Ishikawa (cell line): Measurements from ENCODE around the gene ABCD4.

Experiments used
- CEBPB ChIP-seq: IDR thresholded peaks from 2 replicates; pipeline ENCODE4 v1.6.1; 2012
- CREB1 ChIP-seq: IDR thresholded peaks from 2 replicates; pipeline ENCODE4 v1.6.1; 2012; ENCODE audit warnings: low read depth
- EGR1 ChIP-seq: IDR thresholded peaks from 2 replicates; pipeline ENCODE4 v1.6.1; 2012
- EP300 ChIP-seq: IDR thresholded peaks from 2 replicates; pipeline ENCODE4 v1.6.1; 2012; ENCODE audit warnings: borderline replicate concordance
- FOXM1 ChIP-seq: IDR thresholded peaks from 2 replicates; pipeline ENCODE4 v1.6.1; 2012; ENCODE audit warnings: low read depth, borderline replicate concordance
- NFIC ChIP-seq: IDR thresholded peaks from 2 replicates; pipeline ENCODE4 v1.6.1; 2012
- RAD21 ChIP-seq: IDR thresholded peaks from 2 replicates; pipeline ENCODE4 v1.6.1; 2012; ENCODE audit warnings: low read depth
- TAF1 ChIP-seq: IDR thresholded peaks from 2 replicates; pipeline ENCODE4 v1.6.1; 2012; ENCODE audit warnings: low read depth, mild to moderate bottlenecking
- TCF12 ChIP-seq: IDR thresholded peaks from 2 replicates; pipeline ENCODE4 v1.6.1; 2012; ENCODE audit warnings: low read depth
- TEAD4 ChIP-seq: IDR thresholded peaks from 2 replicates; pipeline ENCODE4 v1.6.1; 2012
- YY1 ChIP-seq: IDR thresholded peaks from 2 replicates; pipeline ENCODE4 v1.6.1; 2012; ENCODE audit warnings: low read depth
- ZBTB7A ChIP-seq: IDR thresholded peaks from 2 replicates; pipeline ENCODE4 v1.6.1; 2012; ENCODE audit warnings: low read depth
- TF ChIP-seq, protein P1 (sequence below): IDR thresholded peaks from 2 replicates; pipeline ENCODE4 v1.6.1; 2012; ENCODE audit warnings: low read depth, mild to moderate bottlenecking
- TF ChIP-seq, protein P2 (sequence below): IDR thresholded peaks from 2 replicates; pipeline ENCODE4 v1.6.1; 2012
- TF ChIP-seq, protein P3 (sequence below): IDR thresholded peaks from 2 replicates; pipeline ENCODE4 v1.6.1; 2012

Gene ABCD4

DNA sequence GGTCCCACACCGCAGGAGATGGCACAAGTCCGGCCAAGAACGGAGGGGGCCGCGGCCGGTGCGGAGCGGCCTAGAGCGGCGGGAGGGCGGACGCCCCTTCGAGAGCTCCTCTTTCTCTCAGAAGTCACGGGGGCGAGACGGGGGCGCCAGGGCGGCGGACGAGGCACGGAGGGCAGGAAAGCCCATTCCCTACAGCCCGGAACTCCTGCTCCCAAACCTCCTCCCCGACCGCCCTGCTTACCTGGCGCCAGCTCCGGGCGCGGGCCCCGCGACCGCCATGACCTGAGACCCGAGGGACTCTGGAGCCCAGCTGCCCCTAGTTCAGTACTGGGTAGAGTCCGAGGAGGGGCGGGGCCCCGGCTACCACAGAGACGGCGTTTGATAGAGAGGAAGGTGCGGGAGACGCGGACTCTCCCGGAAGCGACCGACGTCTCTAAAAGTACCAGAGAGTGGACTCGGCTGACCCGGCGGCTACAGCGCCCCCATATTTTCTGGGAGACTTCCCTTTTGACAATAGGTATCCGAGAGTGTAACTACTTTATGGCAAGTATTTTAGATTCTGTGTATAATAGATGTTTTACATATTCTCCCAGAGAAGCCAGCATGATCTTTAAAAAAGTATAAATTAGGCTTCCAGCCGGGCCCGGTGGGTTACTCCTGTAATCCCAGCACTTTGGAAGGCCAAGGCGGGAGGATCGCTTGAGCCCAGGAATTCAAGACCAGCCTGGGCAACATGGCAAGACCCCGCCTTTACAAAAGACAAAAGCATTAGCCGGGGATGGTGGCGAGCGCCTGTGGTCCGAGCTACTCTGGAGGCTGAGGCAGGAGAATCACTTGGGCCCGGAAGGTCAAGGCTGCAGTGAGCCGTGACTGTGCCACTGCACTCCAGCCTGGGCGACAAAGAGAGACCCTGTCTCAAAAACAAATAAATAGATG, at the start of gene ABCD4:
Gene ABCD4, minus strand, starts transcription at position 301 of the 936 bp plus-strand sequence. Its CDS starts 22 bp downstream, at position 279.
- TF ChIP-seq RAD21, result no peak
- TF ChIP-seq EP300, result no peak
- no peak for TF ChIP-seq CEBPB
- peak; percentile 74 for TF ChIP-seq ZBTB7A
- TF ChIP-seq CREB1, result no peak; the same call in 1 of the 2 replicates
- TF ChIP-seq, protein P1, sequence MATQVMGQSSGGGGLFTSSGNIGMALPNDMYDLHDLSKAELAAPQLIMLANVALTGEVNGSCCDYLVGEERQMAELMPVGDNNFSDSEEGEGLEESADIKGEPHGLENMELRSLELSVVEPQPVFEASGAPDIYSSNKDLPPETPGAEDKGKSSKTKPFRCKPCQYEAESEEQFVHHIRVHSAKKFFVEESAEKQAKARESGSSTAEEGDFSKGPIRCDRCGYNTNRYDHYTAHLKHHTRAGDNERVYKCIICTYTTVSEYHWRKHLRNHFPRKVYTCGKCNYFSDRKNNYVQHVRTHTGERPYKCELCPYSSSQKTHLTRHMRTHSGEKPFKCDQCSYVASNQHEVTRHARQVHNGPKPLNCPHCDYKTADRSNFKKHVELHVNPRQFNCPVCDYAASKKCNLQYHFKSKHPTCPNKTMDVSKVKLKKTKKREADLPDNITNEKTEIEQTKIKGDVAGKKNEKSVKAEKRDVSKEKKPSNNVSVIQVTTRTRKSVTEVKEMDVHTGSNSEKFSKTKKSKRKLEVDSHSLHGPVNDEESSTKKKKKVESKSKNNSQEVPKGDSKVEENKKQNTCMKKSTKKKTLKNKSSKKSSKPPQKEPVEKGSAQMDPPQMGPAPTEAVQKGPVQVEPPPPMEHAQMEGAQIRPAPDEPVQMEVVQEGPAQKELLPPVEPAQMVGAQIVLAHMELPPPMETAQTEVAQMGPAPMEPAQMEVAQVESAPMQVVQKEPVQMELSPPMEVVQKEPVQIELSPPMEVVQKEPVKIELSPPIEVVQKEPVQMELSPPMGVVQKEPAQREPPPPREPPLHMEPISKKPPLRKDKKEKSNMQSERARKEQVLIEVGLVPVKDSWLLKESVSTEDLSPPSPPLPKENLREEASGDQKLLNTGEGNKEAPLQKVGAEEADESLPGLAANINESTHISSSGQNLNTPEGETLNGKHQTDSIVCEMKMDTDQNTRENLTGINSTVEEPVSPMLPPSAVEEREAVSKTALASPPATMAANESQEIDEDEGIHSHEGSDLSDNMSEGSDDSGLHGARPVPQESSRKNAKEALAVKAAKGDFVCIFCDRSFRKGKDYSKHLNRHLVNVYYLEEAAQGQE, result no peak
- no peak for TF ChIP-seq FOXM1
- TF ChIP-seq, protein P2, sequence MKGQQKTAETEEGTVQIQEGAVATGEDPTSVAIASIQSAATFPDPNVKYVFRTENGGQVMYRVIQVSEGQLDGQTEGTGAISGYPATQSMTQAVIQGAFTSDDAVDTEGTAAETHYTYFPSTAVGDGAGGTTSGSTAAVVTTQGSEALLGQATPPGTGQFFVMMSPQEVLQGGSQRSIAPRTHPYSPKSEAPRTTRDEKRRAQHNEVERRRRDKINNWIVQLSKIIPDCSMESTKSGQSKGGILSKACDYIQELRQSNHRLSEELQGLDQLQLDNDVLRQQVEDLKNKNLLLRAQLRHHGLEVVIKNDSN, result 0 out of 2 replicates have a peak, but pooled peaks have one; percentile 1
- TF ChIP-seq YY1, result peak; percentile 63; the same call in 1 of the 2 replicates
- TF ChIP-seq NFIC, result no peak
- TF ChIP-seq TEAD4, result no peak
- peak; percentile 94 for TF ChIP-seq TAF1
- TF ChIP-seq, protein P3, sequence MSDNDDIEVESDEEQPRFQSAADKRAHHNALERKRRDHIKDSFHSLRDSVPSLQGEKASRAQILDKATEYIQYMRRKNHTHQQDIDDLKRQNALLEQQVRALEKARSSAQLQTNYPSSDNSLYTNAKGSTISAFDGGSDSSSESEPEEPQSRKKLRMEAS, result peak; percentile 18; the same call in 1 of the 2 replicates

DNA sequence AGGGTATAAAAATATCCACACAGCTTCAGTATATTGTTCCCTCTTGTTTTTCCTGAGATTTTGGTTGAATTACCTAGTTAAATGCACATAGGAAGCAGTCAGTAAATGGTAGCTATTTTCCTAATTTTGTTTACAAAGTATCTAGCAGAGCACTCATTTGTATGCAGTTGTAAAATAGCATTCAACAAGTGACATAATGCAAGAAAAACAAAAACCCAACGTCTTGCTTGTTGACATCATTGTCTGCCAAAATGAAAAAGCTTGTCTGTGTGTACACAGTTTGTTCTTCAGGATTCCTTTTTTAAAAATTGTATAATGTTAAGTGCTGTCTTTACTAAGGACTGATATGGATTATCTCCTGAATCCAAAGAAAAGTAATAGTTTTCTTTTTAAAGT, 48.2 kb upstream of the ABCD4 start:
- TF ChIP-seq FOXM1, result no peak
- no peak for TF ChIP-seq CEBPB
- TF ChIP-seq YY1, result no peak

DNA sequence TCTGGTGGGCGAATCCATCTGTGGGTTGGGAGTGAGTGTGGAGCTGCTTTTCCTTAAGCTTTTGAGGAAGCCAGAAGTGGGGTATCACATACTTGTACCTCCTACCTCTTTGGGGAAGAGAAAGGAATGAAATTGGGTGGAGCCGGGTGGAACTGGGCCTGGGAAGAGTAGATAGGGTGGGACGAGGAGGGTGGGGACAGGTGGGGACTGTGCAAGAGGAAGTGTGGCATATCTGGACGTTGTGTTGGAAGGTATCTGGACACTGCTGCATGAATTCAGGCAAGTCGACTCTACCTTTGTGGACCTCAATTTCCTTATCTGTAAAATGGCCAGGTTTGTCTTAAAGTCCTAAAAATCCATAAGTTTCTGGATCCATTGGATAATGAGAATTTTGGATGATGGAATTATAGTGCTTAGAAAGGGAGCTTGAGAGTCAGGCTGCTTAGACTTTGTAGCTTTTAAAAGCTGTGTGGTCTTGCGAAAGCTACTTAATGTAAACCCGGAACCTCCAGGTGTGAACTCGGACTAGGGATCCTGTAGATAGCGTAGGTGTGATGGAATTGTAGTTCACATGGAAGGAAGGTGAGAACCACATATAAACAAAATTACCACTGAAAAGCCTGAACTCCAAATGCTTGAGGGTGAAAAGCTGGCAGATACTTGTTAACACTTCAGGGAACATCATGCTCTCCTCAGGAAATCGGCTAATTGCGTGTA, 47.6 kb upstream of the ABCD4 start:
- no peak for TF ChIP-seq EP300
- TF ChIP-seq TEAD4, result no peak
- TF ChIP-seq, protein P2, result no peak
- no peak for TF ChIP-seq FOXM1
- TF ChIP-seq TCF12, result no peak

DNA sequence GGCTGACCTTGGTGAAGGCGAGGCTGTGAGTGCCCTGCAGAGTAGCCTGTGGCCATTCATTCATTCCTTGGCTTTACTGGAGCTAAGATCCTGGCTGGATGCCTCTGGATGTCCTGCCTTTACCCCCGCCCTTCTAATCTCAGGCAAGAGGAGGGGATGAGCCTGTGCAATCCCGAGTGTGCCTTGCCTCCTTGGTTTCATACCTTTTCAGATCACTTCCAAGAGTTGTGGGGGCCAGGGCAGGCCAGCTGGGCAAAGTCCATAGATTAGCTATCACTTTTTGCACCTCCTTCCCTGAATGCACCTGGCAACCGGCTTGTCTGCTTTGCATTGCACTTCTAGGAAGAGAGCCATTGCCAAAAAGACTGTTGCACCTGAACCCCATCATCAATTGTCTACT, 47.0 kb upstream of the ABCD4 start:
- TF ChIP-seq TCF12, result no peak
- TF ChIP-seq RAD21, result no peak
- TF ChIP-seq YY1, result no peak
- TF ChIP-seq TAF1, result no peak
- TF ChIP-seq EGR1, result no peak
- TF ChIP-seq, protein P3, result no peak
- TF ChIP-seq EP300, result no peak
- TF ChIP-seq, protein P1, result no peak

DNA sequence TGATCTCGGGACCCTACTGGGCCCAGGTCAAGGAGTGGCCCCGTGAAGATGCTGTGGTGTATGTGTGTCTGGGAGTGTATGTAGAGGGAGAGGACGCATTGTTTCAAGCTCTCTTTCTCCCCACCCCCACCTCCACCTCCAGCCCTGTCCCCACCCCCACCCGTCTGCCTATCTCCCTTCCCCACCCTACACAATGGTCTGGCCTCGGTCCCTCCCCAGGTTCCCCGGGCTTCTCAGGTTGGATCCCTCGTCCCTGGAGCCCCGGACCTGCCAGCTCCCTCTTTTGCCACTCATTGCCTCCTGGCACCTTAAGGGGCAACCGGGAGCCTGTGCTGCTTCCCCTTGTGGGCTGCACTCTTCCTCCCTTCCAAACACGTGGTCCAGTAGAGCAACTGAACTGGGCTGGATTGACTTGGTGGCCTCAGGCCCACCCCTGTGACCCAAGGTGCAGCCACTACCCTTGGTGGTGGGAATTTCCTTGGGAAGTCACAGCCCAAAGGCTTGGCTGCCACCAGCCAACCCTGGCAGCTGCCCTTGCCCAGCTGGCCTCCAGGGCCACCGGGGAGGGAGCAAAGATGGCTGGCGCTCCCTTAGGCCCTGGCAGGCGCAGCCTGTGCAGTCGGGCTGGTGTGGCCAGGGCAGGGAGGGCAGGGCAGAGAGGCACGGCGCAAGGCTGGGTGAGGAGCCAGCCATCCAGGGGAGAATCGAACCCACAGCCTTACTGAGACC, 46.2 kb upstream of the ABCD4 start:
- no peak for TF ChIP-seq TAF1
- TF ChIP-seq CEBPB, result no peak
- TF ChIP-seq, protein P2, result no peak
- no peak for TF ChIP-seq CREB1
- TF ChIP-seq, protein P1, result no peak
- no peak for TF ChIP-seq ZBTB7A
- no peak for TF ChIP-seq FOXM1
- TF ChIP-seq TCF12, result no peak
- TF ChIP-seq RAD21, result no peak
- no peak for TF ChIP-seq YY1
